DMS114 treated with DMSO at 0.1 percent for 48 hours (cell line): ENCODE measurements around the gene LAPTM5.

Experiments
- DNase-seq: peaks from one replicate; lab custom pipeline; 2025; ENCODE audit not compliant: unreplicated experiment; lab: John Stamatoyannopoulos, UW

The LAPTM5 gene

GRCh38 chr1:30719406-30720270 is 37.9 kb downstream of the LAPTM5 start:
- DNase-seq, result peak; percentile 41

GRCh38 chr1:30718636-30719405 is 38.8 kb downstream of the LAPTM5 start:
- DNase-seq, result no peak

GRCh38 chr1:30718091-30718635 is 39.4 kb downstream of the LAPTM5 start:
- DNase-seq, result peak; percentile 98

GRCh38 chr1:30716646-30717045 is 40.9 kb downstream of the LAPTM5 start:
- no peak for DNase-seq

GRCh38 chr1:30715886-30716285 is 41.7 kb downstream of the LAPTM5 start:
- no peak for DNase-seq

GRCh38 chr1:30715216-30715615 is 42.4 kb downstream of the LAPTM5 start:
- DNase-seq, result no peak

GRCh38 chr1:30714536-30715090 is 43.0 kb downstream of the LAPTM5 start:
- no peak for DNase-seq

GRCh38 chr1:30714025-30714424 is 43.5 kb downstream of the LAPTM5 start:
- DNase-seq, result no peak

GRCh38 chr1:30713311-30713710 is 44.3 kb downstream of the LAPTM5 start:
- no peak for DNase-seq

GRCh38 chr1:30712583-30712982 is 45.0 kb downstream of the LAPTM5 start:
- DNase-seq, result no peak

- no peak for DNase-seq
These were observed 47.2 kb downstream of the LAPTM5 start for GRCh38 chr1:30710407-30710806.

- no peak for DNase-seq
These were observed 49.2 kb downstream of the LAPTM5 start for GRCh38 chr1:30708361-30708728.

GRCh38 chr1:30707412-30708360 is 49.9 kb downstream of the LAPTM5 start:
- peak; percentile 22 for DNase-seq

- no peak for DNase-seq
These were observed 51.0 kb downstream of the LAPTM5 start for GRCh38 chr1:30706528-30706927.

GRCh38 chr1:30705698-30706097 is 51.9 kb downstream of the LAPTM5 start:
- DNase-seq, result no peak

GRCh38 chr1:30704765-30705509 is 52.6 kb downstream of the LAPTM5 start:
- DNase-seq, result no peak

- no peak for DNase-seq
These were observed 53.3 kb downstream of the LAPTM5 start for GRCh38 chr1:30704271-30704670.

- DNase-seq, result no peak
These were observed 54.8 kb downstream of the LAPTM5 start for GRCh38 chr1:30702823-30703222.

- DNase-seq, result no peak
These were observed 56.3 kb downstream of the LAPTM5 start for GRCh38 chr1:30701258-30701633.
